Ishikawa (cell line): ENCODE measurements around the gene BCAN.

Source experiments
- CEBPB ChIP-seq: IDR thresholded peaks from 2 replicates; pipeline ENCODE4 v1.6.1; 2012
- EP300 ChIP-seq: IDR thresholded peaks from 2 replicates; pipeline ENCODE4 v1.6.1; 2012; ENCODE audit warnings: borderline replicate concordance
- FOXM1 ChIP-seq: IDR thresholded peaks from 2 replicates; pipeline ENCODE4 v1.6.1; 2012; ENCODE audit warnings: low read depth, borderline replicate concordance
- NFIC ChIP-seq: IDR thresholded peaks from 2 replicates; pipeline ENCODE4 v1.6.1; 2012
- RAD21 ChIP-seq: IDR thresholded peaks from 2 replicates; pipeline ENCODE4 v1.6.1; 2012; ENCODE audit warnings: low read depth
- REST ChIP-seq: IDR thresholded peaks from 2 replicates; pipeline ENCODE4 v1.6.1; 2012; ENCODE audit warnings: low read depth, mild to moderate bottlenecking
- TAF1 ChIP-seq: IDR thresholded peaks from 2 replicates; pipeline ENCODE4 v1.6.1; 2012; ENCODE audit warnings: low read depth, mild to moderate bottlenecking
- TCF12 ChIP-seq: IDR thresholded peaks from 2 replicates; pipeline ENCODE4 v1.6.1; 2012; ENCODE audit warnings: low read depth
- TEAD4 ChIP-seq: IDR thresholded peaks from 2 replicates; pipeline ENCODE4 v1.6.1; 2012
- YY1 ChIP-seq: IDR thresholded peaks from 2 replicates; pipeline ENCODE4 v1.6.1; 2012; ENCODE audit warnings: low read depth

GRCh38 chr1:156626079-156626438 lies 15.9 kb upstream of the BCAN start:
- TF ChIP-seq REST (no peak), TAF1 (no peak), NFIC (no peak), FOXM1 (no peak), EP300 (no peak), TEAD4 (no peak), YY1 (no peak), RAD21 (no peak), CEBPB (no peak), TCF12 (no peak)
